HEK293 (cell line): Measurements from ENCODE around the gene XRN1.

Experiments used
- CTCF ChIA-PET: fragments of 350-600 bp; formaldehyde crosslinking; extraction: SDS; loops from one replicate; lab custom pipeline; 2021; ENCODE audit warnings: antibody characterized with exemption; lab: Yijun Ruan, JAX
- POLR2A ChIA-PET: fragments of 300-600 bp; formaldehyde crosslinking; extraction: SDS; loops from one replicate; lab custom pipeline; 2020; ENCODE audit warnings: antibody characterized with exemption, inconsistent platforms; lab: Yijun Ruan, JAX
- H3K27ac ChIP-seq: fragments of 200-500 bp; sonication (Bioruptor generic); 2 replicates; pipeline ENCODE4 v1.5.1; 2014; ENCODE audit warnings: low read depth, low read length, control low read depth, inconsistent platforms; ENCODE audit errors: extremely low read depth
- H3K36me3 ChIP-seq, 2 experiments: fragments of 200-500 bp in 1 of 2; sonication (Bioruptor generic) in 1 of 2; 1 replicate in 1 of 2; 2 replicates in 1 of 2; pipeline ENCODE4 v1.5.1; 2014 to 2017; ENCODE audit warnings: inconsistent platforms in 2 of 2, low read length in 2 of 2; ENCODE audit not compliant: control insufficient read depth in 2 of 2, insufficient read depth in 1 of 2
- H3K4me1 ChIP-seq: fragments of 200-500 bp; sonication (Bioruptor generic); 2 replicates; pipeline ENCODE4 v1.5.1; 2014; ENCODE audit warnings: mild to moderate bottlenecking, low read length, inconsistent platforms; ENCODE audit not compliant: control insufficient read depth, insufficient read depth
- H3K4me3 ChIP-seq: 2 replicates; pipeline ENCODE4 v1.5.1; 2011; ENCODE audit warnings: low read depth, mild to moderate bottlenecking, control low read depth, low read length, moderate library complexity
- H3K9me3 ChIP-seq: fragments of 200-500 bp; sonication (Bioruptor generic); 2 replicates; pipeline ENCODE4 v1.5.1; 2014; ENCODE audit warnings: low read depth, low read length, inconsistent platforms; ENCODE audit not compliant: control insufficient read depth, insufficient read depth
- BCL11A ChIP-seq: fragments of 450-650 bp; formaldehyde crosslinking; IDR thresholded peaks from 2 replicates; pipeline ENCODE4 v1.5.1; 2016; ENCODE audit warnings: low read depth, missing biosample characterization, missing genetic modification characterization
- KLF16 ChIP-seq: fragments of 450-650 bp; formaldehyde crosslinking; IDR thresholded peaks from 2 replicates; pipeline ENCODE4 v1.5.1; 2017; ENCODE audit warnings: missing biosample characterization, missing genetic modification characterization
- KLF9 ChIP-seq: fragments of 450-650 bp; formaldehyde crosslinking; IDR thresholded peaks from 2 replicates; pipeline ENCODE4 v1.5.1; 2016; ENCODE audit warnings: missing biosample characterization, missing genetic modification characterization, low read depth
- SP2 ChIP-seq: fragments of 450-650 bp; formaldehyde crosslinking; IDR thresholded peaks from 2 replicates; pipeline ENCODE4 v1.5.1; 2016; ENCODE audit warnings: missing biosample characterization, missing genetic modification characterization
- SP3 ChIP-seq: fragments of 450-650 bp; formaldehyde crosslinking; IDR thresholded peaks from 2 replicates; pipeline ENCODE4 v1.5.1; 2016; ENCODE audit warnings: missing biosample characterization, missing genetic modification characterization
- TRIM28 ChIP-seq: IDR thresholded peaks from 2 replicates; pipeline ENCODE4 v1.6.1; 2011; ENCODE audit warnings: low read length, control low read depth, borderline replicate concordance
- WT1 ChIP-seq: fragments of 450-650 bp; formaldehyde crosslinking; IDR thresholded peaks from 2 replicates; pipeline ENCODE4 v1.5.1; 2016; ENCODE audit warnings: missing biosample characterization, missing genetic modification characterization
- ZBTB17 ChIP-seq: fragments of 450-650 bp; formaldehyde crosslinking; IDR thresholded peaks from 2 replicates; pipeline ENCODE4 v1.5.1; 2016; ENCODE audit warnings: missing biosample characterization, missing genetic modification characterization
- ZBTB26 ChIP-seq: fragments of 450-650 bp; formaldehyde crosslinking; optimal IDR thresholded peaks from 2 replicates; pipeline ENCODE3; 2016; ENCODE audit warnings: missing biosample characterization, mild to moderate bottlenecking, missing genetic modification characterization
- ZBTB48 ChIP-seq: fragments of 450-650 bp; formaldehyde crosslinking; IDR thresholded peaks from 2 replicates; pipeline ENCODE4 v1.5.1; 2016; ENCODE audit warnings: missing biosample characterization, missing genetic modification characterization
- ZBTB8A ChIP-seq: fragments of 450-650 bp; formaldehyde crosslinking; IDR thresholded peaks from 2 replicates; pipeline ENCODE4 v1.5.1; 2016; ENCODE audit warnings: missing biosample characterization, missing genetic modification characterization
- ZEB2 ChIP-seq: fragments of 450-650 bp; formaldehyde crosslinking; IDR thresholded peaks from 2 replicates; pipeline ENCODE4 v1.5.1; 2016; ENCODE audit warnings: missing biosample characterization, missing genetic modification characterization
- ZNF132 ChIP-seq: fragments of 450-650 bp; formaldehyde crosslinking; IDR thresholded peaks from 2 replicates; pipeline ENCODE4 v1.5.1; 2017; ENCODE audit warnings: missing biosample characterization, missing genetic modification characterization, borderline replicate concordance
- ZNF366 ChIP-seq: fragments of 450-650 bp; formaldehyde crosslinking; conservative IDR thresholded peaks from 2 replicates; pipeline ENCODE4 v1.5.1; 2016; ENCODE audit warnings: missing biosample characterization, missing genetic modification characterization
- ZNF600 ChIP-seq: fragments of 450-650 bp; formaldehyde crosslinking; IDR thresholded peaks from 2 replicates; pipeline ENCODE4 v1.5.1; 2016; ENCODE audit warnings: missing biosample characterization, missing genetic modification characterization
- ZNF626 ChIP-seq: fragments of 450-650 bp; sonication (Bioruptor Pico); formaldehyde crosslinking; IDR thresholded peaks from 2 replicates; pipeline ENCODE4 v1.5.1; 2018; ENCODE audit warnings: missing biosample characterization, missing genetic modification characterization, inconsistent platforms
- ZNF660 ChIP-seq: fragments of 450-650 bp; IDR thresholded peaks from 2 replicates; pipeline ENCODE4 v1.5.1; 2018; ENCODE audit warnings: missing biosample characterization, mild to moderate bottlenecking, missing genetic modification characterization
- ZNF664 ChIP-seq: fragments of 450-650 bp; formaldehyde crosslinking; IDR thresholded peaks from 2 replicates; pipeline ENCODE4 v1.5.1; 2016; ENCODE audit warnings: missing biosample characterization, missing genetic modification characterization
- ZNF843 ChIP-seq: fragments of 450-650 bp; formaldehyde crosslinking; IDR thresholded peaks from 2 replicates; pipeline ENCODE4 v1.5.1; 2016; ENCODE audit warnings: missing biosample characterization, missing genetic modification characterization
- ZXDB ChIP-seq: fragments of 450-650 bp; formaldehyde crosslinking; IDR thresholded peaks from 2 replicates; pipeline ENCODE4 v1.5.1; 2016; ENCODE audit warnings: missing biosample characterization, missing genetic modification characterization

The XRN1 gene

GRCh38 chr3:142447852-142448823, at the start of gene XRN1 (continued):
- no peak for TF ChIP-seq ZNF366 (tag by site-specific recombination)
- peak; percentile 57 for TF ChIP-seq ZXDB (tag by site-specific recombination)
- TF ChIP-seq ZNF843 (tag by site-specific recombination): peak; percentile 11
- 0 out of 2 replicates have a peak, but pooled peaks have one; percentile 19 for TF ChIP-seq ZNF600 (tag by site-specific recombination)
- peak; percentile 37; the same call in 1 of the 2 replicates for TF ChIP-seq ZBTB8A (tag by site-specific recombination)
- peak; percentile 62; the same call in 1 of the 2 replicates for TF ChIP-seq ZNF660 (tag by site-specific recombination)
- TF ChIP-seq BCL11A (tag by site-specific recombination): 0 out of 2 replicates have a peak, but pooled peaks have one; percentile 35
- 0 out of 2 replicates have a peak, but pooled peaks have one; percentile 44 for TF ChIP-seq TRIM28
- TF ChIP-seq KLF9 (tag by site-specific recombination): peak; percentile 55
- TF ChIP-seq SP2 (tag by site-specific recombination): peak; percentile 55
- TF ChIP-seq ZBTB17 (tag by site-specific recombination): peak; percentile 72; the same call in 1 of the 2 replicates
- TF ChIP-seq ZBTB26 (tag by site-specific recombination): peak; percentile 44
- TF ChIP-seq ZNF132 (tag by site-specific recombination): no peak
- peak; percentile 67; the same call in 1 of the 2 replicates for TF ChIP-seq SP3 (tag by site-specific recombination)
- no peak for TF ChIP-seq ZNF664

- Histone ChIP-seq H3K27ac (no peak overlapping the region), H3K4me3 (no peak overlapping the region), H3K4me1 (no peaks in the 10 kb centered on the region), H3K9me3 (no peaks in the 10 kb centered on the region)
- POLR2A ChIA-PET: no interaction called here
- CTCF ChIA-PET: no interaction called here
- no peak for TF ChIP-seq ZEB2 (tag by site-specific recombination)
- TF ChIP-seq ZBTB48 (tag by site-specific recombination): no peak
- TF ChIP-seq, all 188 proteins: peak for 0
- peaks cover 4 to 56% of the 10 kb centered on the region in 2 experiments for H3K36me3 ChIP-seq
Observed at GRCh38 chr3:142495103-142495502, 47.3 kb upstream of the XRN1 start.

GRCh38 chr3:142492184-142492583, 44.3 kb upstream of the XRN1 start:
- POLR2A ChIA-PET: no interaction called here
- Histone ChIP-seq H3K27ac (no peak overlapping the region), H3K9me3 (no peaks in the 10 kb centered on the region), H3K36me3 (peaks cover 0 to 67% of the 10 kb centered on the region in 2 experiments), H3K4me3 (no peak overlapping the region), H3K4me1 (no peaks in the 10 kb centered on the region)
- TF ChIP-seq ZNF626 (tag by site-specific recombination): no peak
- TF ChIP-seq WT1: no peak
- TF ChIP-seq KLF16 (tag by site-specific recombination): no peak
- CTCF ChIA-PET: interaction anchor here (0.7 kb wide), 2 partner anchors 20 to 355 kb away, joined by 4 to 5 read pairs; no protein-coding TSS in a partner anchor
